NT2/D1 (cell line): Measurements from ENCODE around the gene MAST4.

Experiments used
- SUZ12 ChIP-seq: IDR thresholded peaks from 2 replicates; pipeline ENCODE4 v1.6.1; 2011; ENCODE audit not compliant: insufficient read length, insufficient read depth; ENCODE audit errors: extremely low read depth
- YY1 ChIP-seq: IDR thresholded peaks from 2 replicates; pipeline ENCODE4 v1.6.1; 2011; ENCODE audit not compliant: insufficient read length, insufficient read depth
- ZNF274 ChIP-seq: IDR thresholded peaks from 2 replicates; pipeline ENCODE4 v1.6.1; 2011; ENCODE audit warnings: mild to moderate bottlenecking, low read depth, low read length

- no peak for TF ChIP-seq SUZ12
- TF ChIP-seq ZNF274: no peak
- no peak for TF ChIP-seq YY1
Measured at GRCh38 chr5:66839636-66840185, 243.5 kb downstream of the MAST4 start.
